ENCODE measurements around the gene BRI3. TPM values are rescaled to one million over a fixed set of nuclear protein-coding genes. Genes with fewer than 3 reads are reported as not detected.

The BRI3 gene, protein sequence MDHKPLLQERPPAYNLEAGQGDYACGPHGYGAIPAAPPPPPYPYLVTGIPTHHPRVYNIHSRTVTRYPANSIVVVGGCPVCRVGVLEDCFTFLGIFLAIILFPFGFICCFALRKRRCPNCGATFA
- 100 to 1,000 TPM in 1 of 4 donors, 10 to 100 TPM in 3; 85.2 to 128 (median 90.1) TPM for polyA plus RNA-seq (ENCODE audit: insufficient read length in 4 of 4)

DNA sequence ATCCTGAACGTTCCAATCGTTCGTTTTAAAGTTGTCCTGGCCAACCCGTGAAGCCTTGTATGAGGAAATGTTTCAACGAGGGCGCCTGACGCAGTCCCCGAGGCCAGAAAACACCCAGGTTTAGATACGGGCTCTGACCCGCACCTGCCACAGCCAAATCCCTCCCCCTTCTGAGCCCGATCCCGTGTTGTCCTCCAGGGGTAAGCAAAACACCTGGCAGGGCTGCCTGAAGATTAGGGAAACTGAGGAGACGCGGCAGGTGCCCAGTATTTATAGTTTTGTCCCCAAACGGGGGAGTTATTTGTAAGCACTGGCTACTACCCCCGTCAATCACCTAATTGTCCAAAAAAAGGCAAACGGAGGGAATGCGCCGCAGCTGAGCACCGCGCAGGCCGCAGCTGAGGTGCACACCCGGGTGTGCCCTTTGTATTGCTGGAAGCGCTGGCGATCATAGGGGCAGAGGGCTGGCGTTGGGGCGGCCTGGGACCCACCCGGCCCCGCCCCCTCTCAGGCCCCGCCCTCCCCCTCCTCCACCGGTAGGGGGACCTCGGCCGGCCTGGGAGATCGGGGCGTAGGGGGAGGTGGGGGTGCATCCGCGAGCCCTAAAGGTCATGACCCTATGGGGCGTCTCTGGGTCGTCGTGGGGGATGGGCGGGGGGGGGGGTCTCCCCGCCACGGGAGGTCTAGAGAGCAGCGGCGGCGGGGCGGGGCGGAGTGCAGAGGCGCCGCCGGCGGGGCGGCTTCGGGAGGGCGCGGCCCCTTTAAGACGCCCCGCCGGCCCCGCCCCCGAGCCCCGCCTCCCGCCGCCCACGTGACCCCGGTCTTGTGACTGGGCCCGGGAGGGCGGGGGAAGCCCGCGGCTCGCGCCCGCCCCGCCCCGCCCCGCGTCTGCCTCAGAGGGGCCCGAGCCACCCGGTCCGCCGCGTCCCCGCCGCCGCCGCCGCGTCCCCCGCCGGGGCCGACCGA, at the start of gene BRI3:
BRI3 (plus strand) TSS at position 896 of the 966 bp plus-strand sequence. CDS start 110 bp downstream, outside the sequence.
- DNase-seq (ENCODE audit: low read depth in 4 of 4, low spot score in 2 of 4): peak in 3 of 4 donors; percentile 57 to 82 (median 75)

DNA sequence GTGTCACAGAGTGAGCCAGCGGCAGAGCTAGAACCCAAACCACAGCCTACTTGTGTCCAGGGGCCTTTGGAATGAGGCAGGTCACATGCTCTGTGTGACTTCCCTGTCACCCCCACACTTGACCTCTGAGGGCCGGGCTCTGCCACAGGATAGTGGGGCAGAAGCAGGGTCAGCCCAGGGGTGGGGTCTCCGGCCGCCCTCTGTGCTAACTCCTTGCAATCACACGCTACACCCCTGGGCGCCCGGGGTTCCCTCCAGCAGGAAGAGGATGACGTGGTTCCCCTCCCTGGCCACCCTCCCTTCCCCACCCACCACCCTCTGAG, 49.3 kb upstream of the BRI3 start:
- no peak for DNase-seq (ENCODE audit: low read depth in 4 of 4, low spot score in 2 of 4)

DNA sequence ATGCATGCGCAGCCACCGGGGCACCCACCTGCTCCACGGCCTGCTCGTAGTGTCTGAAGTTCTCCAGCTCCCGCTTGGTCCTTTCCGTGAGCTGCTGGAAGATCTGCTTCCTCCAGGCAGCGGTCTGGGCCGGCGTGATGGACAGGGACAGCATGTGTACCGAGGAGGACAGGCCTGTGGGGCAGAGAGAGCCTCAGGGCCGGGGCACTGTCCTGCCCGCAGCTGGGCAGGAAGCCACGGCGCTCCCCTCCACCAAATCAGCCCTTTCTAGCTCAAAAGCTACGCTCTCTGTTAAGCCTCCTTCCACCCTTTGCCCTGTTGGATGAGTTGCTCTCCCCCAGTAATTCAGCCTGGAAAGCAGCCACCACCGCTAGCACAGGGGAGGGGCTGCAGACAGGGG, 48.7 kb upstream of the BRI3 start:
- no peak for DNase-seq (ENCODE audit: low read depth in 4 of 4, low spot score in 2 of 4)

DNA sequence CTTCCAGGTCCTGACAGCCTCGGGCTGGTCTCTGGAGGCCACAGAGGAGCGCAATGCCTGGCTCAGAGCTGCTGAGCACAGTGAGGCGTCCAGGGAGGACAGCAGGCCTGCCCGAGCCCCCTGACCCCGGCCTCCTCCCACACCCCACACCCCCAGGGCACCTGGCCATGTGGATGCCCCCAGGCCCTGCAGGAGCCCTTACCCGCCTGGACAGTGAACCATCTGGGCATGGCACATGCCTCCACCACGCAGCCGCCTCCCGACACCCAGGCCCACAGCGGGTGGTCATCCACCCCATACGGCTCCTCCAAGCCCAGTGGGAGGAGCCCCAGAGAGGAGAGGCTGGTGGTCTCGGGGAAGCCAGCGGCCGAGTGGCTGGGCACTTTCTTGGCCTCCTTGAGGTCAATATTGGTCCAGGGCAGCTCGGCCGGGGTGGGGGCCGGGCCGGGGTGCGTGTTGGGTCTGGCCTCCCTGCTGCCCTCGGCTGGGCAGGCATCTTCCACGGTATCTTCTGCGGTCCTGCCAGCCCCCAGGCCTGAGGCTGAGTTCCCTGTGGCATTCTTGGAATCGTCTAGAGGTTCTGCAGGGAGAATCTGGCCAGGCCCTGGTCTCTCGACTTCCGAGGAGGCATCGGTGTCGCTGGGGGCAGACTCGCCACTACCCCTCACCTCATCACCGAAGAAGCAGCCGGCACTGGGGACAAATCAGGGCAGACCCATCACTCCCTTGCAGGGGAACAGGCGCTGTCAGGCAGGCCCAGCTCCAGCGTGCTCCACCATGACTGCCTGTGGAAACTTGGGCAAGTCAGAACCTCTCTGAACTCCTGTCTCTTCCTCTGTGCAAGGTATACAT, 48.0 kb upstream of the BRI3 start:
- no peak for DNase-seq (ENCODE audit: low read depth in 4 of 4, low spot score in 2 of 4)

GRCh38 chr7:98234429-98235147, 46.9 kb upstream of the BRI3 start:
- no peak for DNase-seq (ENCODE audit: low read depth in 4 of 4, low spot score in 2 of 4)

DNA sequence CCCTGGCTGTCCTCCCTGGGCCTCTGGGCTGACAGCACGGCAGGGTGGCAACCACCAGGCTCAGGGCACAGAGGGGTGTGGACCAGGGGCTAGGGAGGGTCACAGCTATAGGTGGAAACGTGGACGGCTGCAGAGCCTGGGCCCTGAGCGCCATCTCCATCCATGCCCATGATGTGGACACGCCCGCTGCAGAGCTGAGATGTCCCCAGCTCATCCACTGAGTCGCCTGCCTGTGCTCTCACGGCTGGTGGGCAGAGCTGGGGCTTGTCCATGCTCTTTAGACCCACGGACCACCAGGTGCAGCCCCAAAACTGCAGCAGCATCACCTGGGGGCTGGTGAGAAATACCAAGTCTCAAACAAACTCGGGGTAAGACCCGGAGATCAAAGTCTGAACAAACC, 45.6 kb upstream of the BRI3 start:
- DNase-seq (ENCODE audit: low read depth in 4 of 4, low spot score in 2 of 4): no peak

GRCh38 chr7:98236355-98237185, 44.9 kb upstream of the BRI3 start:
- DNase-seq (ENCODE audit: low read depth in 4 of 4, low spot score in 2 of 4): no peak

GRCh38 chr7:98238076-98238475, 43.4 kb upstream of the BRI3 start:
- DNase-seq (ENCODE audit: low read depth in 4 of 4, low spot score in 2 of 4): no peak

DNA sequence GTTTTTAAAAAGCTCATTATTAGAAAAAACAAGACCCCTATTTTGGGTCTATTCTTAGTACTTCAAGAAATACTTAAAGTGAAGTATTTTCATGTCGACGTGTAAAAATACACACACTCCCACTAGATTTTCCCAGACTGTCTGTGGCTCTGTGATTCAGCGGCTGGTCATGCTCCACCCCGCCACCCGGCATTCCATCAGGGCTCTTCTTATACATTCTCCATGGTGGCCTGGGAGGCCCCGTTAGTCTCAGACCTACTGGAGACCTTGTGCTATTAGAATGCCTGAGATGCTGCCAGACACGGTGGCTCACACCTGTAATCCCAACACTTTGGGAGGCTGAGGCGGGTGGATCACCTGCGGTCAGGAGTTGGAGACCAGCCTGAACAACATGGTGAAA, 42.5 kb upstream of the BRI3 start:
- DNase-seq (ENCODE audit: low read depth in 4 of 4, low spot score in 2 of 4): no peak

GRCh38 chr7:98240961-98241673, 40.4 kb upstream of the BRI3 start:
- DNase-seq (ENCODE audit: low read depth in 4 of 4, low spot score in 2 of 4): no peak

- no peak for DNase-seq (ENCODE audit: low read depth in 4 of 4, low spot score in 2 of 4)
Measured at GRCh38 chr7:98241674-98242241, 39.7 kb upstream of the BRI3 start.

- no peak for DNase-seq (ENCODE audit: low read depth in 4 of 4, low spot score in 2 of 4)
Measured at GRCh38 chr7:98242342-98242741, 39.1 kb upstream of the BRI3 start.

DNA sequence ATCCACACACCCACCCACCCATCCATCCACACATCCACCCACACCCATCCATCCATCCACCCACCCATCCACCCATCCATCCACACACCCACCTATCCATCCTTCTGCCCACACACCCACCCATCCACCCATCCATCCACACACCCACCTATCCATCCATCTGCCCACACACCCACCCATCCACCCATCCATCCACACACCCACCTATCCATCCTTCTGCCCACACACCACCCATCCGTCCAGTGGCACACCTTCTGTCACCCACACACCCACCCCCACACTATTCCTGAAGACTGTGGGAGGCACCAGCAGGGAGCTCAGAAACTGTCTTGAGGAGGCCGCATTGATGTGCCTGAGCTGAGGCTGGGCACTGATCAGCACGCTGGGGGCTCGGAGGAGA, 38.6 kb upstream of the BRI3 start:
- DNase-seq (ENCODE audit: low read depth in 4 of 4, low spot score in 2 of 4): no peak

GRCh38 chr7:98244871-98245270, 36.6 kb upstream of the BRI3 start:
- DNase-seq (ENCODE audit: low read depth in 4 of 4, low spot score in 2 of 4): no peak

DNA sequence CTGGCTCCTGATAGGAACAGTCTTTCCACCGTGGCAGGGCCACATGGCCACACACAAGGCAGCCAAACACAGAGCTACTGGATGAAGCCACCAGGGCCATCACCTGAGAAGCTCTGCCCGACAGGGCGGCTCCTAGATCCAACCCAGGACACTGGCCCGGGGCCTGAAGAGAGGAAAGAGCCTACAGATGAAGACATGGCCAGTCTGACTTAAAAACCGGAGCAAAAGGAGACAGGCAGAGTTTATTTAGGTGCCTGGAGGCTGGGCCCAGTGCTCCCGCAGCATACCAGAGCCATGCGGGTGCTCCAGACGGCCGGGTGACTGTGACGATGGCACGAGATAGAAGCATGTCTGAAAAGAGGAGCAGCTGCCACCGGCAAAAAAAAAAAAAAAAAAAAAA, 33.3 kb upstream of the BRI3 start:
- DNase-seq (ENCODE audit: low read depth in 4 of 4, low spot score in 2 of 4): no peak

- no peak for DNase-seq (ENCODE audit: low read depth in 4 of 4, low spot score in 2 of 4)
Measured at GRCh38 chr7:98249106-98249505, 32.4 kb upstream of the BRI3 start.

DNA sequence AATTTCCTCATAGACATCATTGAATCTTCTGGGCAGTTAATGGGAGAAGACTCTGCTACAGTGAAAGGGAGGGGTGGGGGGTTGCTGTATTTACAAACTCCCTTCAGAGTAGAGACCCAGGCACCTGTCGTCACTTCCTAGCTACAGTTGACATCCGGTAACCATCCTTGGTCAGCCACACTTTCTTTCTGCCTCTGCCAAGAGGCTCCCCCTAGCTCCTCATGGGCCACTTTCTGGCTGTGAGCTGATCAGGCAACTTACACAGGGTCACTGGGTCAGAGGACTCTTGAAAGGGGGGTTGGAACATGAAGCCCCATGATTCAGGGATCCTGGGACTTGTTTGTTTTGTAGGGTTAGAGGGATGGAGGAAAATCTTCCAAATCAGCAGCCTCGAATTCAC, 30.7 kb upstream of the BRI3 start:
- DNase-seq (ENCODE audit: low read depth in 4 of 4, low spot score in 2 of 4): no peak

- no peak for DNase-seq (ENCODE audit: low read depth in 4 of 4, low spot score in 2 of 4)
Measured at GRCh38 chr7:98251231-98251600, 30.3 kb upstream of the BRI3 start.
